AML-193 (cell line): ENCODE results near the gene RARA.
A peak's percentile ranks its signal among the peaks of the same experiment; 100 is the strongest.

ENCODE experiments used
- DNase-seq, 2 experiments: peaks; one replicate each; lab custom pipeline; 2025; lab: John Stamatoyannopoulos, UW

The RARA gene

DNA sequence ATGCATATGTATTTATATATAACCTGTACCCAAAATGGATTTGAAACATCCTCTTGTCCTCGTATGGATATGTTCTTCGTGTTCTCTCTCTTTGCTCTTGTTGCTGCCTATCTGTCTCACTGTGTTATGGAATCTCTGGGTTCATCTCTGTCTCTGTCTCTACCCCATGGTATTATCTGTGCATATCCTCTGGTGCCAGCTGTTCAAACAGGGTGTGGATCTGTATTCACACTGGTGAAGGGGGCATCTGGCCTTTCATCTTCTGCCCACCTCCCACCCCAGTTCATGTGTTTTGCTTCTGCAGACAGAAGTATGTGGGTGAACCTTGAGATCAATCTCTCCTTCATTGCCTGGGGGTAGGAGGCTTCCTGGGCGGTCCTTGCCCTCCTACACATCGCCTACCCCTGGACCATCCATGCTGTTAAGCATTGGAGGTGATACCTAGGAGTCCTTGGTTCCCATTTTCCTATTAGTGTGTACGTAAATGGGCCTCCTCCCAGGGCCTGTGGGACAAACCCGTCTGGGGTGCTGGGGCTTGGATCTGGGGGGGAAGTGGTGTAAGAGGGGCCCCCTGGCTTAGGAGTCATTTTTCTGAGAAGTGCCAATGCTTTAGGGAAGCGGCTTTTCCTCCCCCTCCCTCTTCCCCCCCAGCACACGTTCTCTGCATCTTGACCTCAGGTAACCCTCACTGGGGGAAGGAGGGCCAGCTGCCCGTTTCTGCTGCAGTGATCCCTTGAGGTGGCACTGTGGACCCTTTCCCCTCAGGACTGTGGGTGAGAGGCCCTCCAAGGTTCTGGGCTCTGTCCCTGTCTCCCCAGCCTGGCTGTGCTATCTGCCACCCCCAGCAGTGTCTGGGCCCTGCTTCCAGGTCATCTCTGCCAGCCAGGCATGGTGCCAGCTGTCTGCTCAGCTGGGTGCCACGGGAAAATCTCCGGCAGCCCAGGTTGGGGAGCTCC lies 21.1 kb downstream of the RARA start:
- peak; percentile 86 to 94 for DNase-seq

DNA sequence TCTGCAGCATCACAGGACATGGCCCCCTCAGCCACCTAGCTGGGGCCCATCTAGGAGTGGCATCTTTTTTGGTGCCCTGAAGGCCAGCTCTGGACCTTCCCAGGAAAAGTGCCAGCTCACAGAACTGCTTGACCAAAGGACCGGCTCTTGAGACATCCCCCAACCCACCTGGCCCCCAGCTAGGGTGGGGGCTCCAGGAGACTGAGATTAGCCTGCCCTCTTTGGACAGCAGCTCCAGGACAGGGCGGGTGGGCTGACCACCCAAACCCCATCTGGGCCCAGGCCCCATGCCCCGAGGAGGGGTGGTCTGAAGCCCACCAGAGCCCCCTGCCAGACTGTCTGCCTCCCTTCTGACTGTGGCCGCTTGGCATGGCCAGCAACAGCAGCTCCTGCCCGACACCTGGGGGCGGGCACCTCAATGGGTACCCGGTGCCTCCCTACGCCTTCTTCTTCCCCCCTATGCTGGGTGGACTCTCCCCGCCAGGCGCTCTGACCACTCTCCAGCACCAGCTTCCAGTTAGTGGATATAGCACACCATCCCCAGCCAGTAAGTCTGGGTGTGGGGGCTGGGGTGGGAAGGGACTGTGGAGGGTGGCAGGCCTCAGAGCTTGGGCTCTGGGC lies 22.0 kb downstream of the RARA start:
- no peak for DNase-seq

DNA sequence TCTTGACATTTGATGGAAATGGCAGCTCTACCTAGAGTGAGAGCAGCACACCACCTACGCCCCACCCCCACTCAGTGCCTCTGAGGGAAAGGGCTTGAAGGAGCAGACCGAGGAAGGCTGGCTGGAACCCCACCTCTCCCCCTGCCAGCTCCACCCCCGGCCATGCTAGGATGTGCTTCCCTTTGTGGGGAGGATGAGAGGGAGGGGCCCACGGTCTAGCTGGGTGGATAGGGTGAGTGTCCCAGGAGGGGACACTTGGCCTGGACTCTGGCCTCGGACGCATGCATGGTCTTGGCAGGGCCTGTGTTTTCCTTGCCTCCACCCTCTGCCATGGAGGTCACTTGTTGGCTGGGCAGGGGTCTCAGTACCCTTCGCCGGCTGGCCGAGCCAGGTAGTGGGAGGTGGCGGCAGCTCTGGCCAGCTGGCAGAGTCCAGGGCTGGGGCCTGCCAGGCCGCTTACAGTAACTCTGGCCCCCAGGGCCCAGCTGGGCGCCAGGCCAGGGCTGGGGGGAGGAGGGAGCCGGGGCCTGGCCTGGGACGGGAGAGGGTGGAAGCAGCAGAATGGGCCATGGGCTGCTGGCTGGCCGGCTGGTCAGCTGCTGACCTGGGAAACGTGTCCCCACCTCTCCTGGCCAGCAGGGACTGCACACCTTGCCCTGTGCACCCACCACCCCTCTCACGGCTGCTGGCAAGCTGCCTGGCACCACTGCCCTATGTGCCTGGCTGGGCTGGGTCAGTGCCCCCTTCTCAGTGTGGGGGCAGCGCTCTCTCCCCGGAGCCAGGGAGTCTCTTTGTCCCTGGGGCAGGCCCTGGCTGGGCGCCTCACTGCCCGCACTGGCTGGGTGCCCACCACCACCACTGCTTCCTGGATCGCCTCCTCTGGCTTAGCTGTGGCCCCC lies 23.0 kb downstream of the RARA start:
- DNase-seq = no peak

DNA sequence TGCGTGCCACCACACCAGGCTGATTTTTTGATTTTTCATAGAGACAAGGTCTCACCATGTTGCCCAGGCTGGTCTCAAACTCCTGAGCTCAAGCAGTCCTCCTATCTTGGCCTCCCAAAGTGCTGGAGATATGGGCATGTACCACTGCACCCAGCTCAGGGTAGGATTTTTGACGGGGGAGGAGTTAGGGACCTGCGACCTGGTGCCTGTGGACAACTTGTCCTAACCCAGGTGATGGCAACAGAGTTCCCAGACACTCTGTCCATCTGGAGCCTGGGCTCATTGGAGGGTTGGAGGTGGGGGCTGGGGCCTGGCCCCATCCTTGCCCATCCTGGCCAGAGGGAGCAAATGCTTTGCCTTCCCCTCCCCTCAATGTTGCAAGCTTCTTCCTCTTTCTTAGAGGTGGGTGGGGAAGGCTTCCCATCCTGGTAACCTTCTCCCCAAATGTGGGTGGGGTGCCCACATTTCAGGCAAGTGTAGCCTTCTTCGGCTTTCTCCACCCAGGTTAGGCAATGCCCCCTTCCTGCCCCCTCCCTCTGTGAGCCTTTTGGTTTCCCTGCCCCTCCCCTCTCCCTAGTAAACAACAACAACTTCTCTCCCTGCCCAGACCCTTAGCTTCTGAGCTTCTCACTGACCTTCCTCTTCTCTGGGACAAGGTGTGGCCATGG lies 24.9 kb downstream of the RARA start:
- peak; percentile 73 to 87 for DNase-seq

DNA sequence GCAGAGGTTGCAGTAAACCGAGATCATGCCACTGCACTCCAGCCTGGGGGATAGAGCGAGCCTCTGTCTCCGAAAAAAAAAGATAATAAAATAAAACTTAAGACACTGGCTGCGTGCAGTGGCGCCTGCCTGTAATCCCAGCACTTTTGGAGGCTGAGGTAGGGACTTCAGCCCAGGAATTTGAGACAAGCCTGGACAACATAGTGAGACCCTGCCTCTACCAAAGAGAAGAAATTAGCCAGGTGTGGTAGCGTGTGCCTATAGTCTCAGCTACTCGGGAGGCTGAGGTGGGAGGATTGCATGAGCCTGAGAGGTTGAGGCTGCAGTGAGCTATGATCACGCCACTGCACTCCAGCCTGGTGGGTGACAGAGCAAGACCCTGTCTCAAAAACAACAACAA lies 26.6 kb downstream of the RARA start:
- no peak for DNase-seq

DNA sequence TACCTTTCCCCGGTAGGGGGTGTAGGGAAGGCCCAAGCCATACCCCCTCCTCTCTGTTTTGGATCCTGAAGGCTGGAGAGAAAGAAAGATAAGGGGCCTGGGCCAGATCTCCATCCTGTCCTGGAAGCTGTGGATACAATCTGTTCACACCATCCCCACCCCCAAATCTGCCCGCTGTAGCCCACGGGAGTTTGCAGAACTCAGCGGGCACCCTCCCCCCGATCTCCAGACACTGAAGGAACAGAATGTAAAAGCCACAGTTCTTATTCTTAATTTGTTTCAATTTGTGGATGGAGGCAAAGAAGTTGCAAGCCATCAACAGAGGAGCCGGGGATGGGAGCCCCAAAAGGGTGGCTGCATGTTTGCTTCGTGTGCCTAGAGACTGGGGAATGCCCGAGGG lies 28.4 kb downstream of the RARA start:
- no peak for DNase-seq

DNA sequence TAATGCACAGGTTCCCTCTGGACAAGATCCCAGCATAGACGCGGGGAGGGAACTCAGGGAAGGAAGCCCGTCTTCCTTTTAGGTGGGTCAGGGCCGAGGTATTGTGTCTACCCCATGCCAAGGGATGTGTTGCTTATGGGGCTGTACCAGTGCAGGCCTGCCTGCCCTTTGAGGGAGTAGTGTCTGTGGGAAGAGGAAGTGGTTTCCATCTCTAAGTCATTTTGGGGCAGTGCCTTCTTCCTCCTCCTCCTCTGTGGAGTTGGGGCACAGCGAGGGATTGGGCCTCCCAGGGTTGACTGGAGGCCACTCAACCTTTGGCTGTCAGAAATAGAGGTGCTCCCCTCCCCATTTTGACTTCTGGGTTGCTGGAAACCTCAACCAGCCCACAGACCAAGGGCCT lies 29.1 kb downstream of the RARA start:
- peak; percentile 39 to 42 for DNase-seq

DNA sequence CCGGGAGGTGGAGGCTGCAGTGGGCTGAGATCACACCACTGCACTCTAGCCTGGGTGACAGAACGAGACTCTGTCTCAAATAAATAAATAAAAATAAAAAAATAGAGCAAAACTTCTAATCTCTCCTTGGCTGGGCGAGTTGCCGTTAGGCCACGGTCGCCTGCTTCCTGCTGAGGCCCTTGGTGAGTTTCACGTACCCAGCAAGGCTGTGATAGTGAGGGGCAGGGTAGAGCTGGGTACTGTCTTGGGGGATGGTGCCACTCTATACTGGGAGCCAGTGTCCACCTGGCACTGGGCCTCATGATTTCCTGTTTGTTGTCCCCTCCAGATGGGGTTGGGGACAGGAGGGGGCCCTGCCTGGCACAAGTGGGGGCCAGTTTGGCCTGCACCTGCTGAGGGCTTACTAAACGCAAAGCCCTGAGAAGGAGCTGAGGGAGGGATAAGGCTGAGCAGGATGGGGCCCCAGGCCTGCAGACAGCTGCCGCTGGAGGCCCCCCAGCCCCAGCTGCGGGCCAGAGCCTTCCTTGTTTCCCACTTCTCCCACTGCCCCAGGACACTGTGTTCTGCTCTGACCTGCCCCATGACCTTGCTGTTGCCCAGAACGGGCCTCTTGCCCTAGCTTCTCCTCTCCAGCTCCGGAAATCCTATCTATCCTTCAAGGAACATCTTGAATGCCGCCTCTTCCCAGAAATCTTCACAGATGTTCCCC lies 30.1 kb downstream of the RARA start:
- no peak for DNase-seq

DNA sequence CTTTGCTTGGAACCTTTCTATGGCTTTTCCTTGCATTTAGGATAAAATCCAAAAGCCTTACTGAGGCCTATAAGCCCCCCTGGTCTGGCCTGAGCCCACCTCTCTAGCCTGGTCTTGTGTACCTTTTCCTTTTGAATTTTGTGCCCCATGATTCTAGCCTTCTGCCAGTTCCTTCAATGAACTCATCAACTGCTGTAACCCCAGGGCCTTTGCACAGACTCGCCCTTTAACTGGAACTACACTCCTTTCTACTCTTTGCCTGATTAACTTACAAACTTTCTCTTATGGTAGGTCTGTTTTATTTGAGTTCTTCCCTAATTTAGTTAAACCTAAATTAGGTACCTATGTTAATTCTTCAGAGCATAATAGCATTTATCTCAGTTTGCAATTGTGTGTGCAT lies 31.3 kb downstream of the RARA start:
- DNase-seq = no peak

DNA sequence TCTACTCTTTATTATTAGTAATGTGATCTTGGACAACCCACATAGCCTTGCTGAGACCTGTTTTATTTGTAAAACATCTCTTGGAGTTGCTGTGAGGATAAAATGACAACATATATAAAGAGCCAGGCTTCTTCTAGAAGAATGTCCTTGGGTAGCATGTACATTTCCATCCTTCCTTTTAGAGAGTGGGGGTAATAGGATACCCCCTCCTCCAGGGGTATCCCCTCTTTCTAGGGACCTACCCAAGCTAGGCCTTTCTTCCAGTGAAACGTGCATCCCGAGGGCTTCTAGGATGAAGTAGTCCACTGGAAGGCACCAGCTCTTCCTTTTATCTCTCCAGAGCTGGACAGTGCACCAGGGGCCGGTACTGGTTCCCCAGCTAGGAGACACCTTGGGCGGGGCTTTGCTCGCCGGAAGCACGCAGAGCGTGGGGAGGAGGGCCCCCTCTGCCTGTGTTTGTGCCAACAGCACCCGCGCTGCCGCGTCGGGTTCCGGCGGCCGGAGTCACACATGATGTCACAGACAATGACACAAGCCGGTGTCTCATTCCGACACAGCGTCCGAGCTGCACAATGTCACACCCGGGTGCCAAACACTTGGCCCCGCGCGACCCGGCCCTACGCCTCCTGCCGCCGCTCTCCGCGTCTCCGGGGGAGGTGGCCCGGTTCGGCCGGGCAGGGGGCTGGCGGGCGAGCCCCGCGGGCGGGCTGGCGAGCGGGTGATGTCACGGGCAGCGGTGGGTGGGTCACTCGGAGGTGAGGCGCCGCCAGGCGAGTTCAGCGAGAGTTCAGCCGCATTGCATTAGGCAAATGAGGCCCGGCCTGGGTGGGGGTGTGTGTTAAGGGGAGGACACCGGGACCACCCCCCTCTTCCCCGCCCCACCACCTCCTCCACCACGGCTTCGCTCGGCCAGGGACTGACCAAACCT lies 32.2 kb downstream of the RARA start:
- no peak for DNase-seq

DNA sequence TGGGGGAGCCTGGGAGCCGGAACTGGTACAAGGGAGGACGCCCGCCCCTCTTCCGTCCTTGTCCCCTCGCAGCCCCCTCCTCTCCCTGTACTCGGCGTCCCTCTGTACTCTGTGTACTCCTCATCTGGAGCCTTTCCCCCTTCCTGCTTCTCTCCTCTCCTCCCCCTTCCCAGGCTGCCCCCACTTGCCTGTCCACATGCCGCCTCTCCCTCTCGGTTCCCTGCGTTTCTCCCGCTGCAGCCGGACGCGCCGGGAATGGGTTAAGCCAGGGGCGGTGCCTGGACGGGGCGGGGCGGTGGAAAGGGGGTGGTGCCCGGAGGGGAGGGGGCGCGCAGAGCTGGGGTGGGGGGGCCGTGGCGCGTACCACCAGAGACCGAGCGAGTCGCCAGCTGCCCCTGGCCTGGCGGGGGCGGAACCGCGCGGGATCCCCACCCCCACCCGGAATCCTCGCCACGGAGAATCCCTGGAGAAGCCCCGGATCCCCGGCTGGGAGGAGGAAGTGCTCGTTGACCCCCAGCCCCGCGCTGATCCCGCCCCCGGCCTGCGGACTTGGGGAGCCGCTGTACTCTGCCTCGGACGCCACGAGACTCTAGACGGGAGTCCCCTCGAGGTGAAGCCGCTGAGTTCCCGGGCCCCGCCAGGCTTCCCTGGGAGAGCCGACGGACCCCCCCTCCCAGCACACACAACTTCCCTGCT lies 33.0 kb downstream of the RARA start:
- no peak for DNase-seq

DNA sequence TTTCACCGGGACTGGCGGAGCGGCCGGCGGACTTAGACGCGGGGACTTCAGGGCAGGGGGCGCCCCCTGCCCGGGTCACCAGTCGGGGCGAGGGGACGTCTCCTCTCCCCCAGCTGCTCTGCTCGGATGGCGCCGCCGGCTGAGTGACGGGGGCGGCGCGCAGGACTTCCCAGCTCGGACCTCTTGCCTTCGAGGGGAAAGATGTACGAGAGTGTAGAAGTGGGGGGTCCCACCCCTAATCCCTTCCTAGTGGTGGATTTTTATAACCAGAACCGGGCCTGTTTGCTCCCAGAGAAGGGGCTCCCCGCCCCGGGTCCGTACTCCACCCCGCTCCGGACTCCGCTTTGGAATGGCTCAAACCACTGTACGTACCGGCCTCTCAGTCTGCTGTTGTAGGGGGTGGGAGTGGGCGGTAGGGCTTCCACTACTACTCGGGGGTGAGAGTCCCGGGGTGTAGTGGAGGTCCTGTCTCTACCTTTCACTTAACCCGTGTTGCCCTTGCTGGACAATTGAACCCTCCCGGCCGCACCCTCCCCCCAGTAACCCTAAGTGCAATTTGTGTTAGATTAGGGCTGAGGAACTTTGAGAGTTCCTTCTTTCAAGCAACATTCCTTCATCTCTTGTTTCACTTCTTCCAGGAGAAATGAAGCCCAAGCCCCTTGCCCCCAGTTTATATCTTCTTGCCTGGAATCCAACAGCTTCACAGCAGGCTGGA lies 33.7 kb downstream of the RARA start:
- DNase-seq = no peak

DNA sequence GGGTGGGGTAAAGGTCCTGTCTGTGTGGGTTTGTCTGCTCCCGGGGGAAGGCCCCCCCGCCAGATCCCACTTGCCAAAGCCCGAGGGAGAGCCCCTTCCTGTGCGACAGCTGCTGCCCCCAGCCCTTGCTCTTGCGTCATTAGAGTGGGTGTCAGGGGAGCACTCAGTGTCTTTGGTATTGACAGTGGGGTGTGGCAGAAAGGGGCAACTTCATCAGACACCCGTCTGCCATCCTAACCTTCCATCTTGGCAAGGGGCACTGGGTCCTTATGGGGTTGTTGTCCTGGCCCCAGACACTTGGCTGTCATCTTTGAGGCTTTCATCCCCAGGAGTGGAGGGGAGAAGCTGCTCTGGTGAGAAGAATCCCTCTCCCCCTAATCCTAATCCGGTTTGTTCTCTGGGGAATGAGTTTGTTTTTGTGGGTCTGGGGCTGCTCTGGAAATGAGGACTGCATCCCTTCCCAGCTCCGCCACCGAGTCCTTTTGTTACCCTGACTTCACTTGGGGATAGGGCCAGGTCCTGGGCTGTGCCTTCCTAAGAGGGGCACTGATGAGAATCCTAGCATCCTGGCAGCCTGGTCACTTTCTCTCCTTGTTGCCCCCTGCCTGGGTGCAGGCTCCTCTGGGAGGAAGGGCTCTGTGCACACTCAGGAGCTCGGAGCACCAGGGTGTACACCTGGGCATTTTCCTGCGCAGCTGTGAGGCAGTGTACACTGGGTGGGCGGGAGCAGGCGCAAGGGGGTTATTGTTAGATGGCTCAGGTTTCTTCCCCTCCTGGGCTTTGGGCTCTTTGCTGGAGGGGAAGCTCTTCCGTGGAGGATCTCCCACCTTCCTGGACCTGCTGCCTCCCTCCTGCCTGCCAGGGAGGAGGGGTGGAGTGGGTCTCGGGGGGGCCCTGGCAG lies 34.5 kb downstream of the RARA start:
- no peak for DNase-seq

DNA sequence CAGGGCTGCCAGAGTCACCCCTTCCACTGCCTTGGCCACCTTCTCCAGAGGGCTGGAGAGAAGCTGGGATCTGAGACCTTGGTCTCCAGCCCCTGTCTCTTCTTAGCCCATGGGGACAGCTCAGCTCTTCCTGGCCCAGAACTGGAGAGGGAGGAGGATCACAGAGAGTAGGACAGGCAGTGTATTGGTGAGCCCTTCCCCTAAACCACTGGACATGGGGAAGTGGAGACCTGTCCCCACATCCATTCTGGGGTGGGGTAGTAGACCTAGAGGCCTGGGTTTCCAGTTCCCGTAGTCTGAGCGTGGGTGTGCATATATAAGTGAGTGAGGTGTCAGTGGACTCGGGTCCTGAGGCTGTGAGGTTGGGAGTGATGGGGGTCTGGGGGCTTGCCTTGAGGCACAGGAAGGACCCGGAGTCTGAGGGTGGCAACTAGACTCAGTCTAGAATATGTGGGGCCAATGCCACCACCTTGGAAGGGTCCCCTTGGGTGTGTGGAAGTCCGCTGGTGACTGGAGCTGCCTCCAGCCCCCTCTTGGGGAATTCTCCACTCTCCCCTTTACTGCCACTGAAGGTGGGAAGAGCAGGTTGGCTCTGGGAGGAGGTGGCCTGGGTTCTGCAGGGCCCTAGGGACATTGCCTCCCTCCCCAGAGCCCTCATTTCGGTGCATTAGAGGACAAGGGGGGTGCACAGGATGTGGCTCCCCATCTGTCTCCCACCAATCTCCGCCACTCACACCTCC lies 35.6 kb downstream of the RARA start:
- DNase-seq = no peak

DNA sequence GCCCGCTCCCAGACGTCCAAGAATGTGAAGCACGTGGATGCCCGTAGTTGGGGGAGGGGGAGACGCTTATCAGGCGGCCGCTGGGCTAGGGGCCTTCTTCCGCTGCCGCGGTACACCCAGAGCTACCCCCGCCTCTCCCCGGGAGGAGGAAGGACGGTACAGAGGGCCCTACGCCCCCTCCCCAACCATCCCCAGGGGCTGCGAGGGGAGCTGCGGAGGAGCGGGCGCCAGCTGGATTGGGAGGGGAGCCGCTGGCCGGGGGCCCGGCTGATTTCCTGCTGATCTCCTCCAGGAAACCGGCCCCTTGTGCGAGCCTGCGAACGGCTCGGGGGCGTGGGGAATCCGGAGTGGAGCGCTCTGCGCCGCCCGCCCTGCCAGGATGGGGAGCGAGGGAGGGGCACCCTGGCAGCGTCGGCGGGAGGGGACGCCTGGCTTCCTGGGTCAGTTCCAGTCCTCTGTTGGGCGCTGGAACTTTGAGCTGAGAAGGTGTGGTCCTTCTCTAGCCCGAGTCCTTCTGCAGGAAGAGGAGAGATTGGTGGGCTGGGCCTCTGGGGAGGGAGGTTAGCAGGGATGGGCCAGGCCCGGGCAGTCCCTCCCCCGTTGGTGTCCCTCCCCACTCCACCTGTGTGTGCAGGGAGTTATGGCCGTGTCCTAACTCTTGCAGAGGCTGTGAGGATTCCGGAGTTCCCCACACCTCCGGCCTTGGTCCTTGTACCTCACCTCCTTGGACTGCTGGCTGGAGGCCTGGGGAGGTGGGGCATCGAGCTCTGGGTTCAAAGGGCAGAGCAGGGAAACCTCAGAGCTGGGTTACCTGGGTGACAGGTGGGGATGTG lies 36.4 kb downstream of the RARA start:
- no peak for DNase-seq
